IPS-20b (cell line): ENCODE measurements around the gene CCDC57.

ENCODE experiments used
- H3K27ac ChIP-seq: one replicate; pipeline ENCODE4 v1.5.1; 2013; ENCODE audit warnings: low read length
- H3K27me3 ChIP-seq: 2 replicates; pipeline ENCODE4 v1.6.1; 2013; ENCODE audit warnings: mild to moderate bottlenecking, low read length, inconsistent platforms; ENCODE audit not compliant: insufficient read depth
- H3K36me3 ChIP-seq: 2 replicates; pipeline ENCODE4 v1.6.1; 2013; ENCODE audit warnings: low read depth, mild to moderate bottlenecking, inconsistent platforms, low read length, moderate library complexity; ENCODE audit not compliant: insufficient read depth
- H3K4me1 ChIP-seq: 2 replicates; pipeline ENCODE4 v1.6.1; 2013; ENCODE audit warnings: mild to moderate bottlenecking, control low read depth, inconsistent platforms, low read length, moderate library complexity; ENCODE audit not compliant: insufficient read depth
- H3K4me3 ChIP-seq: 2 replicates; pipeline ENCODE4 v1.5.1; 2013; ENCODE audit warnings: mild to moderate bottlenecking, low read length, inconsistent platforms
- H3K9ac ChIP-seq: 2 replicates; pipeline ENCODE4 v1.6.1; 2013; ENCODE audit warnings: low read depth, mild to moderate bottlenecking, inconsistent platforms, low read length, moderate library complexity
- H3K9me3 ChIP-seq: 2 replicates; pipeline ENCODE4 v1.6.1; 2013; ENCODE audit warnings: mild to moderate bottlenecking, low read depth, low read length, inconsistent platforms; ENCODE audit not compliant: insufficient read depth

The CCDC57 gene

DNA sequence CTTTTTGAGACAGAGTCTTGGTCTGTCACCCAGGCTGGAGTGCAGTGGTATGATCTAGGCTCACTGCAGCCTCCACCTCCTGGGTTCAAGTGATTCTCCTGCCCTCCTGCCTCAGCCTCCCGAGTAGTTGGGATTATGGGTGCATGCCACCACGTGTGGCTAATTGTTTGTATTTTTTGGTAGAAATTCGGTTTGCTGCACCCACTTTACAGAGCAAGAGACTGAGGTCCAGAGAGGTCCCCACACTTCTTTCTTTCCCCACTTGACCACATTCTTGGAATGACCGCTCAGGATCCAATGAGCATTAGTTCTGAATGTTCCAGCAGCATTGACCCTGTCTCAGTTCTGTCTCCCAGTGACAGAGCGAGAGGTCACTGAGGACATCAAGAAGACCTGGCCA is 10.9 kb upstream of the CCDC57 start:
- H3K4me3 ChIP-seq = no peak overlapping the region
- H3K27ac ChIP-seq = no peak overlapping the region
- no peak overlapping the region for H3K9ac ChIP-seq
- no peaks in the 10 kb centered on the region for H3K36me3 ChIP-seq
- no peaks in the 10 kb centered on the region for H3K4me1 ChIP-seq
- no peaks in the 10 kb centered on the region for H3K9me3 ChIP-seq
- peaks cover 31% of the 10 kb centered on the region for H3K27me3 ChIP-seq

DNA sequence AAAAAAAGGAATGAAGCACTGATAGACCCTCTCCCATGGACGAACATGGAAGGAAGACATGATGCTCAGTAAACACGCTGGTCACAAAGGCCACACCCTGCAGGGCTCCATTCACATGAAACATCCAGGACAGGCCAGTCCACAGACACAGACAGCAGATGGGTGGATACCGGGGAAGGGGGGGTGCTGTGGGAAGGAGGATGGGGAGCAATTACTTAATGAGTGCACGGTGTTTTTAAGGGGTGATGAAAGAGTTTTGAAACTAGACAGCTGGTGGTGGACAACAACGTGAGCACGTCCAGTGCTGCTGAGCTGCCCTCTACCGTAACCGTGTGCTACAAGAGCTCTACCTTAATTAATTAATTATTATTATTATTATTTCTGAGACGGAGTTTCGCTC is 10.2 kb upstream of the CCDC57 start:
- H3K9ac ChIP-seq = no peak overlapping the region
- H3K27ac ChIP-seq = no peak overlapping the region

GRCh38 chr17:82221341-82221902 is 8.8 kb upstream of the CCDC57 start:
- Histone ChIP-seq H3K36me3 (no peaks in the 10 kb centered on the region), H3K9ac (no peak overlapping the region), H3K27ac (no peak overlapping the region), H3K27me3 (peaks cover 10% of the 10 kb centered on the region; the same call in 1 of the 2 replicates), H3K9me3 (no peaks in the 10 kb centered on the region), H3K4me1 (no peaks in the 10 kb centered on the region), H3K4me3 (no peak overlapping the region)

More for the DNA sequence above, 10.2 kb upstream of the CCDC57 start:
- Histone ChIP-seq H3K9me3 (no peaks in the 10 kb centered on the region), H3K27me3 (peaks cover 24% of the 10 kb centered on the region), H3K4me3 (no peak overlapping the region), H3K4me1 (no peaks in the 10 kb centered on the region), H3K36me3 (no peaks in the 10 kb centered on the region)

DNA sequence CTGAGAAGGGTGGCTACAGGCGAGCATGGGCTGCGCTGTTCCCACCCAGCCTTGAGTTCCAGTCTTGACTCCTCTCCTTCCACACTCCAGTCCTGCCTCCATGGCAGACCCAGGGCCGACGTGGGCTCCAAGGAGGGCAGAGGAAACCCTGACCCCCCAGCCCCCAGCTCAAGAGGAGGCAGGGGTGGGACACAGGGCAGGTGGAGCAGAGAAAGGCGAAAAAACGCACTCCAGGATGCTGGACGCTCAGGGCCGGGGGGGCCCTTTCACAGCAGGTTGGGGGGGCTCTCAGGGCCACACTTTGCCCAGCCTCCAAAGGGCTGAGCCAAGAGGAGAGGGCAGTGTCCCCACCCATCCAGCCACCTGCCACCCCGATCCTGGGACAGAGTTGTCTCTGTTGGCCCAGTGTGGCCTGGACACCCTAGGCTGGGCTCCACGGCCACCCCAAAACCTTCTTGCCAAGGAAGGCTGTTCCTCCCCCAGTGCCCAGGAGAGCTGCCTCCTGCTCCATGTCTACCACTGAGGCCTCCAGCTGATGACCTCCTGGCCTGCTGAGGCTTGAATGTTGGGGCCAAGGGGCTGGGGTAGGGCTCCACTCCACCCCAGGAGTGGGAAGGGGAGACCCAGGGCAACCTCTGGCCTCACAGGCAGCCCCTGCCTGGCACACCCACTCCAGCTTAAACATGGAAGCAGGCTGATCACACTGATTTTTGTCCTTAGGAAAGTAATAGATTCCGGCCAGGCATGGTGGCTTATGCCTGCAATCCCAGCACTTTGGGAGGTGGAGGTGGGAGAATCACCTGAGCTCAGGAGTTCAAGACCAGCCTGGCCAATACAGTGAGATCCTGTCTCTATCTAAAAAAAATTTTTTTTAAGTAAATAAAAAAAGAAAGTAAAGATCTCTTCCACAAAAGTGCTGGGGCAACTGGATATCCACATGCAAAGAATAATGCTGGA is 7.4 kb upstream of the CCDC57 start:
- H3K27me3 ChIP-seq = 0 out of 2 replicates have a peak, but pooled peaks cover 10% of the 10 kb centered on the region
- no peak overlapping the region for H3K4me3 ChIP-seq
- no peak overlapping the region for H3K9ac ChIP-seq
- H3K4me1 ChIP-seq = no peaks in the 10 kb centered on the region
- H3K36me3 ChIP-seq = no peaks in the 10 kb centered on the region
- H3K27ac ChIP-seq = no peak overlapping the region
- H3K9me3 ChIP-seq = no peaks in the 10 kb centered on the region

DNA sequence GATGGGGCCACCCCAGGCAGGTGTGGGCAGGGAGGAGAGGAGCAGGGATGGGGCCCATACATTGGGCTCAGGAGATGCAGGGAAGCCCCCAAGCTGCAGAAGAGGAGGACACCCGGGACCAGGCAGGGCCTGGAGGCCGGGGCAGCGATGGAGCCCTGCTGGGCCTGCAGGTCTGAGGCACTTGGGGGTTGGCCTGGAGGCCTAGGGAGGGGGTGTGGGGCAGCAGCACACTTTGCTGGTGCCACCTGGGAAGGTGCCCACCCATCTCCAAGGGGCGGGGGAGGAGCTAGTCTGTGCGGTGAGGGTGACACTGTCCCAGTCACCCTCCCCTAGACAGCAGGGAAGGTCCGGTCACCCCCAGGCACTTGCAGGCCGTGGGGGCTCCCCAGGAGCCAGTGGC is 6.4 kb upstream of the CCDC57 start:
- Histone ChIP-seq H3K9ac (no peak overlapping the region), H3K4me3 (no peak overlapping the region), H3K27me3 (peaks cover 17% of the 10 kb centered on the region), H3K4me1 (no peaks in the 10 kb centered on the region), H3K27ac (no peak overlapping the region), H3K36me3 (no peaks in the 10 kb centered on the region), H3K9me3 (no peaks in the 10 kb centered on the region)

DNA sequence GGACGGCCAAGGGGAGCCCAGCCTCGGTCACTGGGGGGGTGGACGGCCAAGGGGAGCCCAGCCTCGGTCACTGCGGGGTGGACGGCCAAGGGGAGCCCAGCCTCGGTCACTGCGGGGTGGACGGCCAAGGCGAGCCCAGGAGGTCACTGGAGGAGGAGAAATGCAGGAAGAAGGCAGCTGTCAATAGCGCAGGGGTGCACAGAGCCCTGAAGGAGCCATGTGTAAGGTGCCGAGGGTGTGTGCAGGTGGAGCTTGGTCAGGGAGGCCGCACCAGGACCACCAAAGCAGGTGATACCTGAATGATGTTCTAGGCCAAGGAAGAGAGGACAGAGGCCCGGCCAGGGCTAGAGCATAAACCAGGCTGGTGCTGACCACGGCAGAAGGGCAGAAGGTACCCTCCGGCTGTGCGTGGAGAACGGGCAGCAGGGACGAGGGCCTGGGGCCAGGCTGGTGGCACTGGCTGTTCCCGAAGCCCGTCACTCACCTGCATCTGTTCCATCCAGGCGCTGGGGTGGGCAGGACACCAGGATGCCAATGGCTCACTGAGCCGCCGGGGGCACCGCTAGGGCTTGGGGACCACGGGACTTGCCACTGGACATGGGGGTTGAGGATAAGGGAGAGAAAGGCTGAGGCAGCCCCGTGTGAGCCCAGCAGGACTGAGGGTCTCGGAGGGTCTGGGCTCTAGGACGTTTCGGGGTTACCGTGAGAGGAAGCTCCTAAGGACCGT is 5.9 kb upstream of the CCDC57 start:
- no peaks in the 10 kb centered on the region for H3K36me3 ChIP-seq
- no peak overlapping the region for H3K27ac ChIP-seq
- H3K9ac ChIP-seq = no peak overlapping the region
- no peak overlapping the region for H3K4me3 ChIP-seq
- no peaks in the 10 kb centered on the region for H3K9me3 ChIP-seq
- H3K27me3 ChIP-seq = peaks cover 23% of the 10 kb centered on the region
- no peaks in the 10 kb centered on the region for H3K4me1 ChIP-seq

- no peak overlapping the region for H3K9ac ChIP-seq
- no peak overlapping the region for H3K4me3 ChIP-seq
- H3K4me1 ChIP-seq = no peaks in the 10 kb centered on the region
These were observed 5.0 kb upstream of the CCDC57 start for GRCh38 chr17:82217530-82218204.

DNA sequence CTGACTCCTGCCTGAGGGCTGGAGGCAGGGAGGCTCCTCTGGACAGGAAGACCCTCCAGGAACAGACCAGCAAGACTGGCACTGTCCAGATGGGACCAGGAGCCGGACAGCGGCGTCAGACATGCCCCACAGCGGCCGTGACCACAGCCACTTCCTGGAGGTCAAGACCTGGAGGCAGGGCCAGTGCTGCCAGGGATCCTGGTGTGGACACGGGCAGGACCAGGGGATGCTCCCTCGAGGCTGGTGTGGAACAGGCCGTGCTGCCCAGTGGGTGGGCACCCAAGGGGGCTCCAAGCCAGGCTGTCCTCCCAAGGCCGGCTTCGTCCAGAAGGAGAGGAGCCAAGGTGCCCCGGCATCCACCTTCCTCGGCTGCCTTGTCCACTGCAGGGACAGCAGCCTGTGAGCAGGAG is 4.5 kb upstream of the CCDC57 start:
- Histone ChIP-seq H3K9ac (no peak overlapping the region), H3K4me1 (no peaks in the 10 kb centered on the region), H3K27ac (no peak overlapping the region), H3K9me3 (no peaks in the 10 kb centered on the region), H3K36me3 (no peaks in the 10 kb centered on the region), H3K27me3 (peaks cover 29% of the 10 kb centered on the region), H3K4me3 (no peak overlapping the region)

More at GRCh38 chr17:82217530-82218204, 5.0 kb upstream of the CCDC57 start:
- Histone ChIP-seq H3K27ac (no peak overlapping the region), H3K9me3 (no peaks in the 10 kb centered on the region), H3K27me3 (peaks cover 29% of the 10 kb centered on the region), H3K36me3 (no peaks in the 10 kb centered on the region)

DNA sequence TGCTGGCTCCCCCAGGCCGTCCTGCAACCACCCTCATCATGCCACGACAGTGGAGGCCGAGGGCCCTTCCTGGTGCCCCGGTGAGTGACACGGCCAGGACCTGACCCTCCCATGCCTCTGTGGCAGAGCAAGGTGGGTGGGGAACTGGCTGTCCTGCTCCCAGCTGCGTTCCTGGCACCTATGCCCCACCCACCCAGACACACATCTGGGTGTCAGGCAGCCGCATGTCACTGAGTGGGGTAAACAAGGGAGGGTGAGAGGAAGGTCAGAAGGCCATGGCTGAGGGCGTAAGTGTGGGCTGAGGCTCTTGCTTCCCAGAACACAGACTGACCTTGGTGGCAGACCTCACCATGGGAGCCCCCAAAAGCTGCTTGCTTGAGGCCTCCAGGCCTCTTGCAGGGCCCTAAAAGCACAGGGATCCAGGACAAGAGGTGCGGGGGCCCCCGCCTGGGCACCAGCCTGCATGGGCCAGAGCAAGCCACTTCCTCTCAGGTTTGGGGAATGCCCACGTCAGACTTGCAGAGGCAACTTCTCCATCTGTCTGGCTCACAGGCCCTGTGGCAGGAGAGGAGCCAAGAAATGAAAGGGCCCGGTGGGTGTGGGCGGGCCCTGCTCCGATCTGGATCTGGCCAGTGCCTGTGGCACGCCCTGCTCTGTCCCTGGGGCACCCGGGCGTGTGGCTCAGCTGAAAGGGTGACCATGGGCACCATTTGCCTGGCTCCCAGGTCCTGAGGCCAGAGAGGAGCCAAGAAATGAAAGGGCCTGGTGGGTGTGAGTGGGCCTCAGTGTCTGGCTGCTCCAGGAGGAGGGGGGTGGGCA is 3.9 kb upstream of the CCDC57 start:
- Histone ChIP-seq H3K27me3 (peaks cover 32% of the 10 kb centered on the region), H3K4me3 (no peak overlapping the region), H3K4me1 (no peaks in the 10 kb centered on the region), H3K27ac (no peak overlapping the region), H3K9ac (no peak overlapping the region), H3K36me3 (no peaks in the 10 kb centered on the region), H3K9me3 (no peaks in the 10 kb centered on the region)

GRCh38 chr17:82215972-82216300 is 3.3 kb upstream of the CCDC57 start:
- Histone ChIP-seq H3K36me3 (no peaks in the 10 kb centered on the region), H3K27ac (no peak overlapping the region), H3K4me3 (no peak overlapping the region), H3K4me1 (no peaks in the 10 kb centered on the region), H3K27me3 (peaks cover 33% of the 10 kb centered on the region), H3K9ac (no peak overlapping the region), H3K9me3 (no peaks in the 10 kb centered on the region)
